Right renal pelvis (tissue), 4 donors: ENCODE data around the gene CSN1S1. TPM values are rescaled to one million over a fixed set of nuclear protein-coding genes. Genes with fewer than 3 reads are reported as not detected.
"Not testable (repeated sequence)": the region's sequence is repeated elsewhere in the genome, so short reads cannot be mapped to it uniquely, and the experiment has no call there.

Source experiments
- DNase-seq, 4 donors: peaks; one replicate each; pipeline ENCODE4 v3.0.0-alpha.2; 2013; ENCODE audit warnings: low read depth in 4 of 4, low spot score in 3 of 4, missing footprints in 1 of 4
- polyA plus RNA-seq, 4 donors: library from polyadenylated mRNA; unstranded; fragments of 120-200 nt; gene quantifications; one replicate each; pipeline ENCODE4 v1.2.1, GENCODE V29; 2013; ENCODE audit not compliant: insufficient read length in 4 of 4

CSN1S1 gene
- under 1 TPM in 1 of 4 donors, not detected in 3; 0.09 TPM for polyA plus RNA-seq

- DNase-seq: no peak
Measured at GRCh38 chr4:69930768-69931167, at the start of gene CSN1S1. Gene CSN1S1 (plus strand): TSS chr4:69931068. CDS start chr4:69932556, 1,488 bp downstream.

- DNase-seq: no peak
Measured at GRCh38 chr4:69881173-69881773, 49.6 kb upstream of the CSN1S1 start.

GRCh38 chr4:69882150-69882549 lies 48.7 kb upstream of the CSN1S1 start:
- no peak for DNase-seq

- no peak for DNase-seq
Measured at GRCh38 chr4:69888336-69888735, 42.5 kb upstream of the CSN1S1 start.

- DNase-seq: no peak
Measured at GRCh38 chr4:69894186-69894585, 36.7 kb upstream of the CSN1S1 start.

- DNase-seq: no peak
Measured at GRCh38 chr4:69894721-69895120, 36.1 kb upstream of the CSN1S1 start.

- no peak for DNase-seq
Measured at GRCh38 chr4:69896530-69897116, 34.2 kb upstream of the CSN1S1 start.

GRCh38 chr4:69907151-69907550 lies 23.7 kb upstream of the CSN1S1 start:
- no peak for DNase-seq

- no peak for DNase-seq
Measured at GRCh38 chr4:69909195-69909594, 21.7 kb upstream of the CSN1S1 start.

GRCh38 chr4:69910016-69910782 lies 20.7 kb upstream of the CSN1S1 start:
- no peak for DNase-seq

GRCh38 chr4:69920874-69921273 lies 10.0 kb upstream of the CSN1S1 start:
- no peak for DNase-seq

- DNase-seq: not testable (repeated sequence)
Measured at GRCh38 chr4:69923782-69924410, 7.0 kb upstream of the CSN1S1 start.

- DNase-seq: no peak
Measured at GRCh38 chr4:69934150-69934549, 3.3 kb downstream of the CSN1S1 start.

GRCh38 chr4:69936566-69936965 lies 5.7 kb downstream of the CSN1S1 start:
- no peak for DNase-seq

- DNase-seq: no peak
Measured at GRCh38 chr4:69951602-69952001, 20.7 kb downstream of the CSN1S1 start.

GRCh38 chr4:69957209-69957608 lies 26.3 kb downstream of the CSN1S1 start:
- DNase-seq: no peak

GRCh38 chr4:69965628-69966027 lies 34.8 kb downstream of the CSN1S1 start, which contains the start of gene CSN2:
Gene CSN2 (minus strand): TSS chr4:69965728. CDS start chr4:69960995, 4,733 bp downstream.
- DNase-seq: no peak

GRCh38 chr4:69970071-69970470 lies 39.2 kb downstream of the CSN1S1 start:
- no peak for DNase-seq

GRCh38 chr4:69974631-69975030 lies 43.8 kb downstream of the CSN1S1 start:
- no peak for DNase-seq

GRCh38 chr4:69977582-69977981 lies 46.7 kb downstream of the CSN1S1 start:
- no peak for DNase-seq

GRCh38 chr4:69984030-69984443 lies 53.2 kb downstream of the CSN1S1 start:
- DNase-seq: peak in 3 of 4 donors; percentile 5 to 22 (median 18)
